Stimulated activated effector memory CD8-positive, alpha-beta T cell treated with anti-CD3 and anti-CD28 coated beads, Interleukin-12 subunit alpha, Interleukin-12 subunit beta, amount 100 ng/mL, for 72 hours (primary cell): ENCODE measurements around the gene AGA.

Source experiments
- ATAC-seq: fragments of 150-1000 bp; cut with Tn5 transposase; 2 replicates; pipeline ENCODE4 v1.10.0; 2021
- DNase-seq, 2 donors: peaks; one replicate each; pipeline ENCODE4 v3.0.0; 2021 to 2022; ENCODE audit warnings: low spot score in 2 of 2
- H3K27ac Mint-ChIP-seq: one replicate; pipeline ENCODE4 v1.8.0; 2022; ENCODE audit warnings: mild to moderate bottlenecking, mixed read lengths
- H3K36me3 Mint-ChIP-seq: one replicate; pipeline ENCODE4 v1.8.0; 2022; ENCODE audit warnings: mild to moderate bottlenecking, mixed read lengths
- H3K4me1 Mint-ChIP-seq: one replicate; pipeline ENCODE4 v1.8.0; 2022; ENCODE audit warnings: mixed read lengths
- H3K4me3 Mint-ChIP-seq: one replicate; pipeline ENCODE4 v1.8.0; 2022; ENCODE audit warnings: mild to moderate bottlenecking, mixed read lengths
- H3K9me3 Mint-ChIP-seq: one replicate; pipeline ENCODE4 v1.8.0; 2022; ENCODE audit warnings: mixed read lengths

Gene AGA

GRCh38 chr4:177413076-177413475 is 29.2 kb downstream of the AGA start:
- no peak overlapping the region for H3K27ac Mint-ChIP-seq

GRCh38 chr4:177411996-177412395 is 30.2 kb downstream of the AGA start:
- Mint-ChIP-seq H3K4me1 (no peaks in the 10 kb centered on the region), H3K4me3 (no peak overlapping the region), H3K36me3 (no peaks in the 10 kb centered on the region), H3K27ac (no peak overlapping the region), H3K9me3 (no peaks in the 10 kb centered on the region)
- ATAC-seq (no peak), DNase-seq (no peak)

More at GRCh38 chr4:177413076-177413475, 29.2 kb downstream of the AGA start:
- Mint-ChIP-seq H3K4me3 (no peak overlapping the region), H3K9me3 (no peaks in the 10 kb centered on the region), H3K4me1 (no peaks in the 10 kb centered on the region), H3K36me3 (no peaks in the 10 kb centered on the region)
- ATAC-seq (no peak), DNase-seq (no peak)

- Mint-ChIP-seq H3K9me3 (no peaks in the 10 kb centered on the region), H3K4me3 (no peak overlapping the region), H3K36me3 (no peaks in the 10 kb centered on the region), H3K27ac (no peak overlapping the region), H3K4me1 (no peaks in the 10 kb centered on the region)
- DNase-seq (no peak), ATAC-seq (no peak)
Measured at GRCh38 chr4:177410566-177410965, 31.7 kb downstream of the AGA start.

DNA sequence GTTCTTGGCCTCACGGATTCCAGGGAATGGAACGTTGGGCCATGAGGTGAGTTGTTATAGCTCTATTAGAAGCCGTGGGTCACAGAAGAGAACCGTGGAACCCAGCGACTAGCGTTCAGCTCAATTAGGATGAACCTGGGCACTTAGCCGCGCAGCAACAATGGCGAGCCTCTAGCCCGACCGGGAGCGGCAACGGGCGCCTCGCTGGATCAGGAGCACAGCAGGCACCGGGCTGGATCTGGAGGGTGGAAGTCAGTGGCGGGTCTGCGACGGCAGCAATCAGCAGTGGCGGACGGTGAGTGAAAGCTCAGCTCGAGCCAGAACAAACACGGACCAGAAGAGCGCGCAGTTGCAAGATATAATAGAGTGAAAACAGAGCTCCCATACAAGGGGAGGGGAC is 34.2 kb downstream of the AGA start:
- no peak overlapping the region for H3K27ac Mint-ChIP-seq

DNA sequence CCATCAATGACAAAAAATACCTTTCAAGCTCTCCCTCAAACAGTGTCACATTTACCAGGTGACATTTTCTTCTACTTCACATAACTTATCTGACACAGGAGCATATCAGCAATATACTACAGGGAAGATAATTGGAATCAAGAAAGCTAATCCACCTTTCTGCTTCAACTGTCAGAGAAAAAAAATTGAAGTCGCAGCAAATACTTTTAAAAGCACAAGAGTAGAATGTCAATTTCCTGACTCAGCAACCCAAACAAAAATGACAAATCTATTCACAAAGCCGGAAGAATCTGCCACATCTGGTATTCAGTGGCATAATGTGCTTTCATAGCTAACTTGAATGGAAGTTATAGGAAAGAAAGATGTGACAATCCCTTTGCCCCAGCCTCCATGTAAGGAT is 36.7 kb downstream of the AGA start:
- Mint-ChIP-seq H3K27ac (no peak overlapping the region), H3K36me3 (no peaks in the 10 kb centered on the region), H3K4me1 (peaks cover 28% of the 10 kb centered on the region), H3K9me3 (no peaks in the 10 kb centered on the region), H3K4me3 (no peak overlapping the region)
- ATAC-seq (no peak), DNase-seq (no peak)

More for the DNA sequence above, 34.2 kb downstream of the AGA start:
- DNase-seq (no peak), ATAC-seq (no peak)
- H3K36me3 Mint-ChIP-seq, result no peaks in the 10 kb centered on the region
- H3K4me3 Mint-ChIP-seq, result no peak overlapping the region
- H3K4me1 Mint-ChIP-seq, result peaks cover 9% of the 10 kb centered on the region
- no peaks in the 10 kb centered on the region for H3K9me3 Mint-ChIP-seq

- Mint-ChIP-seq H3K4me1 (peaks cover 33% of the 10 kb centered on the region), H3K4me3 (no peak overlapping the region), H3K36me3 (no peaks in the 10 kb centered on the region), H3K27ac (no peak overlapping the region), H3K9me3 (no peaks in the 10 kb centered on the region)
- ATAC-seq (no peak), DNase-seq (no peak)
Measured at GRCh38 chr4:177404986-177405385, 37.3 kb downstream of the AGA start.

GRCh38 chr4:177404342-177404741 is 37.9 kb downstream of the AGA start:
- H3K4me1 Mint-ChIP-seq, result peaks cover 38% of the 10 kb centered on the region
- no peaks in the 10 kb centered on the region for H3K36me3 Mint-ChIP-seq
- no peak overlapping the region for H3K4me3 Mint-ChIP-seq
- ATAC-seq (no peak), DNase-seq (no peak)
- H3K9me3 Mint-ChIP-seq, result no peaks in the 10 kb centered on the region
- H3K27ac Mint-ChIP-seq, result no peak overlapping the region

DNA sequence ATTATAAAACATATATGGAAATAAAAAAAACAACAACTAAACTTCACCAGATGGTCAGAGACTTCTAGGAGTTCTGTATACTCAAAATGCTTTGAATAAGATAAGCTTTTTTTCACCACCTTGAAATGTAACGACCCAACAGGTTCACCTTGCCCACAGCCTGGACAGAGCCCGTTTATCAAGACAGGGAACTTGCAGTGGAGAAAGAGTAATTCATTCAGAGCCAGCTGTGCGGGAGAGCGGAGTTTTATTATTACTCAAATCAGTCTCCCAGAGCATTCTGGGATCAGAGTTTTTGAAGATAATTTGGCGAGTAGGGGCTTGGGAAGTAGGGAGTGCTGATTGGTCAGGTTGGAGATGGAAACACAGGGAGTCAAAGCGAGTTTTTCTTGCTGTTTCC is 38.5 kb downstream of the AGA start:
- no peaks in the 10 kb centered on the region for H3K9me3 Mint-ChIP-seq

GRCh38 chr4:177401658-177402273 is 40.5 kb downstream of the AGA start:
- H3K4me1 Mint-ChIP-seq, result peaks cover 38% of the 10 kb centered on the region
- ATAC-seq (peak; percentile 22), DNase-seq (no peak)
- peak overlapping the region; percentile 30 for H3K4me3 Mint-ChIP-seq
- no peaks in the 10 kb centered on the region for H3K36me3 Mint-ChIP-seq
- no peaks in the 10 kb centered on the region for H3K9me3 Mint-ChIP-seq
- H3K27ac Mint-ChIP-seq, result peak overlapping the region; percentile 74

More for the DNA sequence above, 38.5 kb downstream of the AGA start:
- no peak overlapping the region for H3K4me3 Mint-ChIP-seq
- peaks cover 38% of the 10 kb centered on the region for H3K4me1 Mint-ChIP-seq
- H3K36me3 Mint-ChIP-seq, result no peaks in the 10 kb centered on the region
- DNase-seq (no peak), ATAC-seq (no peak)
- H3K27ac Mint-ChIP-seq, result no peak overlapping the region

DNA sequence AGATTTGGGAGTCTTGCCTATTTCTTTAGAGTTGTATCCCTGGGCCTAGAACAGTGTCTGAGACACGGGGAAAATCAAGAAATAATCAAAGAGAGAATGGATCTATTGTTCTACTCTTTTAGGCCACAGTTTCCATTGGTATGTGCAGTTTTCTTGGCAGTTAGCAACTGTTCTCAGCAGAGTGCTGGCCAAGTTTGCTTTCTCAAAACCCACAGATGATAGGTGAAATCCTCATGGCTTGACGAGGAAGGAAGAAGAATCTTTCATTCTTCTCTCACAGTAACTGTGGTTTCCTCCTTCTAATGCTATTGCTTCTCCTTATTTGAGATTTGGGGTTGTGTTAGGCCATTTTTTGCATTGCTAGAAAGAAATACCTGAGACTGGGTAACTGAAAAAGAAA is 42.2 kb downstream of the AGA start:
- Mint-ChIP-seq H3K27ac (peak overlapping the region; percentile 10), H3K36me3 (no peaks in the 10 kb centered on the region), H3K4me3 (no peak overlapping the region), H3K4me1 (peaks cover 38% of the 10 kb centered on the region), H3K9me3 (no peaks in the 10 kb centered on the region)
- ATAC-seq (no peak), DNase-seq (no peak)

DNA sequence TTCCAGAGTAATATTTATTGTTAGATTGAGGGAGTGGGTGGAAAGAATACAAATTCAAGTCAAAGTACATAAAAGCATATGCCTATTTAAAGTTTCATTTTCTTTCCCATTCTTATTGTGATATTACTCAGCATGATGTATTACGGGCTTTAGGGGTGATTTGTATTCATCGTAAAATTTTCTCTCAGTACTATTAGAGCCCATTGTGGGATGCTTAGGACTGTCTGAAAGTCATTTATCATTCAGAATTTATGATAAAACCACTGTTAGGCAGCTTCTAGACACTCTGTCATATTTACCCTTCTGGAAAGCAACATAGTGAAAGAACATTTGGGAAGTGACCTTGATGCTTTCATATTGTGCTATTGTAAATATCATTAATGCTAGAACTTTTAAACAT is 45.9 kb downstream of the AGA start:
- Mint-ChIP-seq H3K4me1 (peaks cover 26% of the 10 kb centered on the region), H3K36me3 (no peaks in the 10 kb centered on the region), H3K27ac (no peak overlapping the region), H3K9me3 (no peaks in the 10 kb centered on the region), H3K4me3 (no peak overlapping the region)
- peak; percentile 50 for ATAC-seq
- DNase-seq, result no peak

DNA sequence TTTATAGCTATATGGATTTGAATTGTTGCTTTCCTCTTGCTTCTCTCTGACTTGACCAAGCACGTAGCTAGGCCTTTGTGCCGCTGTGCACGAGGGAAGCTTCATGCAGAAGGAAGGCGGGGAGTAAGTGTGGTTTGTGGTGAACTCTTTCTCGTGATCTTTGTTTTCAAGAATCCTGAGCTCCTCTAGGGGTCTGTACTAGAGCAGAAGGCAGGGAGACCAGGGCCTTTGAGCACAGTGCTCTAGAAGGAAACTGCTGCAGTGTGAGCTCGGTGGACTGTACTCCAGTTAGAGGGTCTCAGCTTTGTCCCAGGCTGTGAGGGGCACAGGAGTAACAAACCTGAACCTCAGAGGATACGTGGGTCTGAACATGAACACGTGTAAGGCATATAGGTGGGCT is 49.0 kb downstream of the AGA start:
- no peak overlapping the region for H3K4me3 Mint-ChIP-seq
- H3K27ac Mint-ChIP-seq, result peak overlapping the region; percentile 24
- H3K9me3 Mint-ChIP-seq, result no peaks in the 10 kb centered on the region
- no peaks in the 10 kb centered on the region for H3K36me3 Mint-ChIP-seq
- peak; percentile 81 for ATAC-seq
- no peak for DNase-seq
- H3K4me1 Mint-ChIP-seq, result peaks cover 9% of the 10 kb centered on the region

DNA sequence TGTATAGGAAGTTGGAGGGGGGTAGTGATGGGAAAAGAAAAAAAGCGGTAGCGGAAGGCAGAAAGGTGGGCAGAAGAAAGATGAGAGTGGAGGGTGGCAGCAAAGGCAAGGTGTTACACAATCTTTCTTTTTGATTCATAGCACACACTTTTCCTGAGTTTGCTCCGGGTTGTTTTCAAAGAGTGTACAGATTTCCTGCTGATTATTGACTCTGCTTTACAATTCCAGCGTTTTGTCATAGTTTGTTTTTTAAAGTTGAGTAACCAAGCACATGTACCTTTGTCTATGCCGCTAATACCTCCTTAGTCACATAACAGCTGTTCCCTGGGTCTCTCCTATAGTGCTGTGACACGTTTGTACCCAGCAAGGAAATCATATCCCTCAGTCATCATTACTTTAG is 50.3 kb downstream of the AGA start:
- Mint-ChIP-seq H3K27ac (no peak overlapping the region), H3K4me3 (no peak overlapping the region), H3K36me3 (no peaks in the 10 kb centered on the region), H3K4me1 (peaks cover 9% of the 10 kb centered on the region), H3K9me3 (no peaks in the 10 kb centered on the region)
- DNase-seq (no peak), ATAC-seq (no peak)

GRCh38 chr4:177391287-177391686 is 51.0 kb downstream of the AGA start:
- DNase-seq, result no peak
- ATAC-seq, result no peak
- no peaks in the 10 kb centered on the region for H3K36me3 Mint-ChIP-seq
- H3K9me3 Mint-ChIP-seq, result no peaks in the 10 kb centered on the region
- no peak overlapping the region for H3K27ac Mint-ChIP-seq
- no peak overlapping the region for H3K4me3 Mint-ChIP-seq
- peaks cover 9% of the 10 kb centered on the region for H3K4me1 Mint-ChIP-seq

GRCh38 chr4:177386278-177386815 is 55.9 kb downstream of the AGA start:
- Mint-ChIP-seq H3K4me1 (no peaks in the 10 kb centered on the region), H3K27ac (no peak overlapping the region), H3K36me3 (no peaks in the 10 kb centered on the region), H3K9me3 (no peaks in the 10 kb centered on the region), H3K4me3 (no peak overlapping the region)
- DNase-seq (no peak), ATAC-seq (no peak)

GRCh38 chr4:177385576-177386277 is 56.5 kb downstream of the AGA start:
- Mint-ChIP-seq H3K9me3 (no peaks in the 10 kb centered on the region), H3K27ac (no peak overlapping the region), H3K4me3 (no peak overlapping the region), H3K36me3 (no peaks in the 10 kb centered on the region), H3K4me1 (no peaks in the 10 kb centered on the region)
- no peak for DNase-seq
- no peak for ATAC-seq
